Endometrium (tissue), 2 donors: ENCODE measurements around the gene PRDM5.

Source experiments
- FAIRE-seq: peaks from 2 replicates; lab custom pipeline; 2012; peaks lifted over from hg19 to GRCh38; lab: Jason Lieb, UNC
- donor health status: control.
- donor health status: control.

PRDM5 gene

DNA sequence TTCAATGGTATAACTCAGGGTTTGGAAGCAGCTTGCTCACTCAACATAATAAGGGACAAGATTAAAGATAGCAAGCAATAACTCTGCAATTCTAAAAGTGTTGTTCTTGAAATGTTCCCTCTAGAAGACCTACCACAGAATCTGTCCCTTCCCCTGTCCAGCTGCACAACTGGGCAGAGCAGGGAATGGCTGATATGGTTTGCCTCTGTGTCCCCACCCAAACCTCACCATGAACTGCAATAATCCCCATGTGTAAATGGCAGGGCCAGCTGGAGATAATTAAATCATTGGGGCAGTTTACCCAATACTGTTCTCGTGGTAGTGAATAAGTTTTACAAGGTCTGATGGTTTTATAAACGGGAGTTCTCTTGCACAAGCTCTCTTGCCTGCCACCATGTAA lies 19.1 kb downstream of the PRDM5 start:
- FAIRE-seq = no peak

DNA sequence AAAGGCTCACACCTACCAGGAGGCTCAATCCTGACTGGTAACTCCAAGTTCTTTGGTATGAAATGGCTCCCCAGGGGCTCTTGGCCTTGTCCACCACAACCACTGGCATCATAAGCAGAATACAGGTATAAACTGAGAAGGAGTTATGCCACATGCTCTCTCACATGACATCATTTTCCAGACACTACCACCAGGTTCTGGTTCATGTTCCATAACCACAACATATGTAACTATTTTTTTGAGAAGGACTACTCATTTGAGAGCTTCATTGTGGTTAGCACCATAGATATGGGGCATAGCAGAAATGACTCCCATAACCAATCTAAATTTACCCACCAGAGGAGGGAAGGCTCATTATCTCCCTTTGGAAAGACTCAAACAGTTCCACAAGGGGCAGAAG lies 19.6 kb downstream of the PRDM5 start:
- FAIRE-seq = no peak

DNA sequence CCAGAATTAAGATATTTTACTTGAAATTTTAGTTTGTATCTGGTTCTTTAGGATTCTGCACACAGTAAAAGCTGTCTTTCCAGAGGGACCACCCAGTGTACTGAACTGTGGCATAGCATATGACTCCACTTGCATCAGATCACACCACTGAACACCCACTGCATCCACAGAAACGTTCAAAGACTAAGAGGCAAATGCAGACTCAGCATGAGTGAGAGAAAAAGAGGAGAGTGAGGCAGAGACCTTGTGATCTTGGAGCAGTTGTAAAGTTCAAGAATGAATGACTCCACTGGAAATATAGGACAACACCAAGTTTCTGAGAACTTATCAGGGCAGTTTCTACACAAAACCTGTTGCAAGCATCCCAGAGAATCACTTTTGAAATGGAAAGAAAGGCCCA lies 20.8 kb downstream of the PRDM5 start:
- FAIRE-seq = no peak

DNA sequence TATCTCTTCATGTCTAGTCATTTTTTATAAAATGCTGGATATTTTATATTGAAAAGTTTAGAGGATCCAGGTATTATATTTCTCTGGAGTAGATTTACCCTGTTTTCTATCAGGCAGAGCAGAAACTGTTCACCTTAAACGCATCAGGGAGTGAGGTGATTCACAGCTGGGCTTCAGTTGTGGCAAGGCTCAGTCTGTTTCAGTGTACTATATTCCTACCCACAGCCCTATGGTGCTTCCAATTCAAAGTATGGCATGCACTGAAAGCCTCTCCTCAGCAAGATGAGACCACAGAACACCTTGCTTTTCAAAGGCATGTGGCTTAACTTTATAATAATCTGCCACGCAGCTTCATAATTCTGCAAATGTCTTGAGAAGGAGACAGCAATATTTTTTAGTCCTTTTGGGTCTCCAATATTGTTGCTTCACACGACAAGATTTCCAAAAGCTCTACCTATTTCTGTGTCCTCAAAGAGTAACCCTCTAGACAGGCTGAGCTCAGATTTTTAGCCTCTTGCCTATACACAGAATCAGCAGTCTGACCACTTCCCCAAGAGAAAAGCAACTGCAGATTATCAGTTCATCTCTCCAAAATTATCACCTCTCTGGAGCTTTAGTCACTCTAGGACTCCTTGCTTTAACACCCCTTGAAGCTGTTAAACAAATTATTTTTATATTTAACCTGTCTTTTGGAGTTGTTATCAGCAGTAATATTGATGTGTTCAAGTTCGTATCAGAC lies 24.4 kb downstream of the PRDM5 start:
- FAIRE-seq = no peak

DNA sequence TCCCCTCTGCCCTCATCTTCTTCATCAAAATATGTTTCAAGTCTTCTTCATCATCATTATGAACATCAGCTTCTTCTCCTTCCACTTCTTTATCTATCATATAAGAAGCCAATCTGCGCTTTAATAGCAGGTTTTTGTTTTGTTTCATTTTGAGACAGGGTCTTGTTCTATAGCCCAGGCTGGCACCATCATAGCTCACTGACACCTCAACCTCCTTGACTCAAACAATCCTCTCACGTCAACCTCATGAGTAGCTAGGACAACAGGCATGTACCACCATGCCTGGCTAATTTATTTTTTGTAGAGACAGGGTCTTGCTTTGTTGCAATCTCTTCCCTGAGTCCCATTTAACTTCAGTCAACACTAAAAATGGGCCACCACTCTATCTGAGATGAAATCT lies 27.0 kb downstream of the PRDM5 start:
- FAIRE-seq = no peak

DNA sequence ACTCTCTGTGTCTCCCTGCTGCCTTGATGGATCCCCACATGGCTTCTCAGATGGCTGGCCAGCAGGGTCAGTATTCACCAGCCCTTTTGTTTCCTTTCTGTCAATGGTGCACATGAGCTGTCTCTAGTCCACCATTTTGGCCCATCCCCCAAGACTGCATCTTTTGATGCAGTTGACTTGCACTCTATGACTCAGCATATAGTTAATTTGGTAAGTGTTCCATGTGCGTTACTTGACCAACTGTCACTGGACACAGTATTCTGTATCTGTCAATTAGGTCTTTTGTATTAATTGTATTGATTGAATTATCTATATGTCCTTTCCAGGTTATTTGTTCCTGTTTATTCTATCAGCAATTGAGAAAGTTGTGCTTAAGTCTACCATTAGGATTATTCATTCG lies 29.2 kb downstream of the PRDM5 start:
- FAIRE-seq = no peak

DNA sequence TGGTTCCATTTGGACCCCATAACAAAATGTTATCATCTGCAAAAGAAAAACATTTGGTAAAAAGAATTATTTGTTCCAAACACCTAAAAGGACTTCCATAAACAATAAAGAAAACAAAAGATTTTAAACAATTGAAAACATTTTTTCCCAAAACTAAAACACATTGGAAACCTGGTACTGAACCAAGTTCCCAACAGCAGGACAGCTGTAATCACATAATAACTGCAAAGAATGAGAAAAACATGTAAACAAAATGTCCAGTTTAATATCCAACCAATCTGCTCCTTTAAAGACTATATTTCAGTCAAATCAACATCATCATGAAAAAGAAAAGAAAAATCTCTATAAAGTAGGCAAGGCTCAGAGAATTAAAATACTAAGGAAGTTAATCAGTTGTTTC lies 36.3 kb downstream of the PRDM5 start:
- FAIRE-seq = peak; percentile 99

DNA sequence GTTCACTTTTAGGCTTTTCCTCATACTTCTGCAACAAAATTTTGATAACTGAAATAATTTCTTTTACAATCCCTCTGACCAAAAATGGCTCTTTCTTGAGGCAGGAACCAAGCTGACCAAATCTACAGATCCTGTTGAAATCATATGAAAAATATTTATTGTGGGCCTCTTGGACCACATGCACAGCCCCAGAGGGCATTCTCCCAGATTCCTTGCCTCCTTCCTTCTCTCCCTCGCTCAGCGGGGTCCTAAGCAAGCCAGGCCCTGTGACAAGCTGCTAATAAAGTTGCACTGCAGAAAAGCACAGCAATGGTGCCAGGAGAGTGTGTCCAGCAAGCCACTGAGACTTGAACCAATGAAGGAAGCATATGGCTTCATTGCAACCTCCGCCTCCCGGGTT lies 40.7 kb downstream of the PRDM5 start:
- no peak for FAIRE-seq

DNA sequence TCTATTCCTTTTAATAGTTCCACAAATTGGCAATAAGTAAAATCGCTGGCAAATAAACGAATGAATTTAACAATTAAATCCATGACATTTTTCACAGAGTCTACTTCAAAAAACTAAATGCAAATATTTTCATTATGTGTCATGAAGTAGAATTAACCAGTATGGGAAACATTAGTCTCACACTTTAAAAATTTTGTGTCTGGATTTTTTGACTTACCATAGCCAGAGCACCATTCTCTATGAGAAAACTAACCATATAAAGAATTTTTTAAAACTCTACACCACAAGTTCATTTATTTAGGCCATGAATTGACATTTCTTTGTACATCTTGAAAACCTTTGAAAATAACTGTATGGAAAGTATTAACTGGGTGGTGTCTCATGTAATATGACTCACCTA lies 41.2 kb downstream of the PRDM5 start:
- FAIRE-seq = no peak

DNA sequence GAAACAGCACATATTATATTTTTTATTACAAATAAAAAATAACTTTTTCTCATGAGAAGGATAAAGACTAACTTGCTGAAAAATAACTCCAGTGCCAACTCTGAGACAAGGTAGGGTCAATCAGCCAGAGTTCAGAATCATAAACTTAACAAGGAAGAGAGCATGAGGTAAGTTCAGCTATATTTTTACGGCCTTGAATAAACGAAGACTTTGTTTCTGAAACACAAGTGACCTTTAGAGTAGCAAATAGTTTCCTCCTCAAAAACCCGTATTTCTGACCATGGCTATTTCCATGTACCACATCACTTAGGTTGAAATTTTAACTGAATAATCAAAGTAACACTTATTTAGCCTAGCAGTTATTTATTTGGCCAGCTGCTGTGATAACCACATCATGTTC lies 45.5 kb downstream of the PRDM5 start:
- peak; percentile 86 for FAIRE-seq

DNA sequence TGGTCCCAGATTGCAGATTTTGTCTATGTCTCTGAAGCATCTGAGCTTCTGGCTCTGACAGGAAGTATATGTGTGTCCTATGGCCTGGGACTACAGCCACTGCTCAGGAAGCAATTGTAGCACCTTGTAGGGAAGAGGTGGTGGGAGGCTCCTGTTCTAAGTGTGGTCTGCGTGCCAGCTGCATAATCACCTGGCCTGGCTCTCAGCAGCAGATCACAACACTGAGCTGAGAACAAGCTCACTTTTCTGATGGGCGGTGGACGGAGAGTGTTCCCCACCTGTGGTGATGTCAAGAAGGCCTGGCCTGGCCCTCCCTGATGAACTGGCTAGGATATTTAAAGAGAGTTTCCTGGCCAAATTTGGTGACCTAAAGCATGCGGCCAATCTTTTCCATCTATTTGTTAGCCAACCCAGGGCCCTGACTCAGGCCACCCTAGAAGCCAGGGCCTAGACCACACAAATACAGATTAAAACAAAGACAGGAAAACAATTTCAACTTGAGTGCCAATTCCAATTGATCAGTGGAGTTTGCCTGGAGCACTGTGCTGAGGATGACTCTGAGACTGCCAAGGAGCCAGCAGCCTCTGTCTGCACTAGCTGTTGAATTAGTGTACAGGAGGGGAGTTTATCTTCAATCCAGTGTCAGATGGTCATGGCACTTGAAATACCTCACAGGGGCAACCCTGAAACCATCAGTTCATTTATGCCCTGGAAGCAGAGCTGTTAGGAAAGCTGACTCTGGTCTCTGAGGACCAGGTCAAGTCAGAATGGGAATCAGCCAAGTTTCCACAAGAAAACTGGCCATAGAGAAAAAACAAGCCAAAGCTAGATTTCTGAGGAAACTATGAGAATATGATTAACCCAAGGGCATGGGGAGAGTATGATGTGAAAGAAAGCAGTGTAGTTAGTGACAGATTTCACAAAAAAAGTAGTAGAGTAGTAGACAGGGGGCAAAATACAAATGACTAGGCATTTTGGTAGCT lies 47.4 kb downstream of the PRDM5 start:
- no peak for FAIRE-seq

DNA sequence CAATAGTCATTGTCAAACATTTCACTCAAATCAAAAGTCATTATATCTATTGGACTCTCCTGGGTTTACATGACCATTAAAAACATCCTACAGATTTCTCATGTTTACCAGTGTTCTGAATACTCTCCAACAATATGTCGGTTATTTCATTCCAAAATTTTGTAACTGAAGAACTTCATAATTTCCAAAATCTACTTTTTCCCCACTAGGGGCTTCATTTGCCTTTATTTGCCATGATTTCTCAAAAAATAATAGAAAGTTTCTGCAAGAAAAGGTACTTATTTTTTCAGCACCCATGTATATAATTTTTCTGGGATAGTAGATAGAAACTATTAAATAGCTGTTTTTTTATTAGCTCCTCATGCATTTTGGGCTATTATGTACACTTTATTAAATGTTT lies 49.0 kb downstream of the PRDM5 start:
- FAIRE-seq = no peak

DNA sequence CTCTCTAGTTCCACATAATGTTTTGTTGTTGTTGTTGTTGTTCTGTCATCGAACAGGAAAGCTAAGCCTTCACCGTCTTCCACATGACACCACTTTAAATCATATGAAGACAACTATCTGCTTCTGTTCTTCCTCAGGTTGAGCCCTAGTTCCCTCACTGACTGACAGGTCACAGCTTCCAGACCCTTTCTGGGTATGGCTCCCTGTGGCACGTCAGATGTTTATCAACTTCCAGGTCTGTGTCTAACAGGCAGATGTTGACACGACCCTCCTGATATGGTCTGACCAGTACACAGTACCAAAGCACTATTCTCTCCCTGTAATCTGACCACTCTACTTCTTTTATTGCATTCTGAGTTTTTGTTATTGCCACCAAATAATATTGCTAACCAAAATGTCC lies 51.4 kb downstream of the PRDM5 start:
- FAIRE-seq = no peak

DNA sequence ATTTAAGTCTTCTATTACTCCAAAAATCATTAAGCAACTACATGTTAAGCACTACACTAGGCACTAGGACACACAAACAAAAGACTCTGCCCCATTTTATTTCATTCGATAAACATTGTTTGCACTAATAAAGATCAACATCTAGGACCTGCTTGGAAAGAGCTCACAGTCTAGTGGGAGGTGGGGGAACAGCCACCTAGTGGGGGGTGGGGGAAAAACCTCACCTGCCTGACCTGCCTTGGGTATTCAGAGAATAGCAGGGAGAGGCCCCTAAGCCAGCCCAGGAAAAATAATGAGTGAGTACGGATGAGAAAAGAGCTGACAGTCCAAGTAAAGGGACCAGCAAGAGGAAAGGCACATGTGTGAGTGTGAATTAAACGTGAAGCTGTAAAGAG lies 52.2 kb downstream of the PRDM5 start:
- no peak for FAIRE-seq

DNA sequence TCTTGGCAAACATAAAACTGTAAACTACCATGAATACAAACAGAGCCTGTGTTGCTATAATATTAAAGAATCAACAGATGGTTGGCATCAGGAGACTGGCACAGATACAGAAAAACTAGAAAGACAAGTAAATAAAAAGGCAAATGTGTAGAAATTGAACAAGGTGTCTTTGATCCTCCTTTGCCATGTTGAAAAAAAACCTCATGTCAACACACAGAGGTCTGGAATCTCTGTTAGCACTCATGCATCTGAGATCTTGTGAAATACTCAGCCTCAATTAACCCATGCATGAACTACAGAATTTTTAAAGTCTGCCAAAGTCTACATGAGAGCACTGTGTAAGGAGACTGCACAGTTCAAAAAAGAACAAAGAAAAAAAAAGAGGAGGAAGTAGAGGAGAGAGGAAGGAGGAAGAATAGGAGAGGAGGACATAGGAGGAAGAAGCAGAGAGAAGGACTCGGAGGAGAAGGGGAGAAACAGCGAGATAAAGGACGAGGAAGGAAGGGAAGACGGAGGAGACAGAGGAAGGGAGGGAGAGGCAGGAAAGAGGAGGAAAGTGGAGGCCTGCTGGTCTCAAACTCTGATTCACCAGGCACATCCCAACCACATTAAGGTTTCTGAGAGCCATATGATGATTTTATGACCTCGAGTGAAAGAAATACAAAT lies 52.8 kb downstream of the PRDM5 start:
- no peak for FAIRE-seq

DNA sequence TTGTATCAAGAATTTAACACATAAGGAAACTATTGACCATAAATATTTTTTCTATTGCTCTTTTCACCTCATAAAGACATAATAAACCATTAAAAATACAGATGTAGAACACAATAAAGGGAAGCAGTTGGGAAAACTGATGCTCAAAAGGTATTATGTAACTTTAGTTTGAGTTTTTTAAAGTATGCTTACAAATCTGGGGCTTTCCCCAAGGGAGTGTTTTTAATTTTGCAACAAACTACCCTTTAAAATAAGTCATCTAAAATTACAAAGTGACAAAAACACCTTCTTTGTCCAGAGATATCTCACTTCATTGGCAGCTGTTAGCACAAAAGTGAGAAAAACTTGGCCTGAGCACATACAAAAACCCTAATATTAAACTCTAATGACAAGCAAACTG lies 55.0 kb downstream of the PRDM5 start:
- peak; percentile 73 for FAIRE-seq

DNA sequence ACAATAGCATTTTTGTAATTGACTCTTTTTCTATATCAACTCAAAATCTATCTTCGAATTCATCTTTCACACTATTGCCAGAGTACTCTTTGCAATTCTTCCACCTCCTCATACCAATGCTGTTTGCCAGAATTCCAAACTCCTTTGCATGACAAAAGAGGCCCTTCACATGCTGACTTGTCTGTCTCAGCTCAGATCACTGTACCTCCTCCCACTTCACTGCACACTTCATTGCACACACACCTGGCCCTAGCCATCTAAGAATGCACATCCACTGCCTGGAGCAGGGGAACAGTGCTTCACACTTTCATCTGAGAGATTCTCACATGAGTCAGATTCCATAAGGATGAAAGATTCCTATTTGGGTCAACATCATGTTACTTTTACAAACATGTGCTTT lies 56.5 kb downstream of the PRDM5 start:
- no peak for FAIRE-seq

DNA sequence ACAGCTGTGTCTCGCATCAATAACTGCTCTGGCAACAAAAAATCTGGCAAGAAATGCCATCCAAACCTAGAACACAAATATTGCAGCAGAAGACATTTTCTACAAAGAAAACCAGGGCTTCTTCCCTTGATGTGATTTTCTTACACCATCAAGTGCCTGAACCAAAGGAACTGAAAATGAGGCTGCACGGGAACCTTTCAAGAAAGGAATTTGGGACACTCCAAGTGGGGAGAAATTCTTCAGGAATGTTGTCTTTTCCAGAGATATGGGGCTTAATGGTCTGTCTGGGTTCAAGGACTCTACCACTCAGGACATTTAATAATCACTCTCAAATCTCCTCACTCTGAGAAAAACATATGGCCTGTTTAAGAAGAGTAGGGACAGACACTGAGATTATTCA lies 57.6 kb downstream of the PRDM5 start:
- FAIRE-seq = no peak

DNA sequence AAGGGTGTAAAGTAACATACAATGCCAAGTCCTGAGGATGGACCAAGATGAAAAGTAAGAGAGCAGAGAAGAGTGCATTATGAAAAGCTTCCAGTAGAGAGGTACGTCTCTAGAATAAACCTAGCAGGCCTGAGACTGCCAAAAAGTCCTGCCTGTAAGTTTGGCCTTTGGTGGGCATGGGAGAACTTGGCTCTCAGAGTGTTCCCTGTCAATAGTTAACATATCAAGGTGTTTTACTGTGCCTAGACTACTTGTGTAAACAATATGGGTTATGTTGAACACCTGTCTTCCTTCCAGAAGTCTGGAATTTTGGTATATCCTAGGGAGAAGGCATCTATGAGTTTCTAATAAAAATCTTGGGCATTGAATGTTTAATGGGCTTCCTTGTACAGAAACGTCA lies 60.1 kb downstream of the PRDM5 start:
- FAIRE-seq = no peak

DNA sequence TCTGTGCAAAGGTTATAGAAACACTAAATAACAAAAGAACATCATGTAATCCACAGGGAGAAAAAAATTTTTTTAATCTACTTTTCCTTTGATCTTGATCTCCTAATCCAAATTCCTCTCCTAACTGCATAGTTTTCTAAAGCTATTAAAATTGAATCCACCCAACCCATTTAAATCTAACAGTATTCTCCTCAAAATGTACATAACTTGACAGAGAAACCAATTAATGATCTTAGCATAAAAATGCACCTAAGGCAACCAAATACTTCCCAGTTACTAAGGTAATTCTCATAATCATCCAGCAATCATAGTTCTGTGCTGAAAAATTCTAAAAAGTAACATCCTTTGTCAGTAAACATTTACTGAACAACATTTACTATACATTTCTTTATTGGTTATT lies 60.7 kb downstream of the PRDM5 start:
- no peak for FAIRE-seq

DNA sequence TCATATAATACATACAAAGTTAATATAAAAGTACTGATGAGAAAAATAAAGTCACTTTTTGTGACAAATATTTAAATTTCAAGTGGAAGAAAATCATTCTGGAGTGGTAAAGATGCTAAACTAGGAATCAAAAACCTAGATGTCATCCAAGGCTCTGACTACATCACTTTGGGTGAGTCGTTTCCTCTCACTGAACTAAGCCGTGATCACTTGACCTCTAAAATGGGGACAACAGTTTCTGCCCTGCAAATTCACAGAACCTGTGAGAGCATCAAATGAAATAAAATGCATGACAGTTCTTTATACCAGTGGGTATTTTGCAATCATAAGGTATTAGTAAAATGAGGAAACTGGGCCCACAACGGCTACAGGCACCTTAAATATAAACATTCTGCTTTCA lies 63.8 kb downstream of the PRDM5 start:
- no peak for FAIRE-seq

DNA sequence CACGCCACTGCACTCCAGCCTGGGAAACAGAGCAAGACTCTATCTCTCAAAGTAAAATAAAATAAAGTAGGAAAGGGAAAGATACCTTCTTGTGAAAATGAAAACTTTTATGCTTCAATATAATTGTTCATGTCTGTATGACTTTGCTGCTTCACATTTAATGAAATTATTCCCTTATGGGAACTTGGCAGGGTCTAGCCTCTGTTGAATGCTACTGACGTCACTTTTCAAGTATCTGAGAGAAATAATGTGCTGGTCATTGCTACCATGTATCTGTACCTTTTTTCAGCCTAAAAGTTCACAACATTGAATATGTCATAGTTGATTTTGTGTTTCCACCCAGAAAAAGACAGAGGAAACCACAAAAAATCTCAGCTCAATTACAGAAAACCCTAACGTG lies 65.2 kb downstream of the PRDM5 start:
- FAIRE-seq = no peak

DNA sequence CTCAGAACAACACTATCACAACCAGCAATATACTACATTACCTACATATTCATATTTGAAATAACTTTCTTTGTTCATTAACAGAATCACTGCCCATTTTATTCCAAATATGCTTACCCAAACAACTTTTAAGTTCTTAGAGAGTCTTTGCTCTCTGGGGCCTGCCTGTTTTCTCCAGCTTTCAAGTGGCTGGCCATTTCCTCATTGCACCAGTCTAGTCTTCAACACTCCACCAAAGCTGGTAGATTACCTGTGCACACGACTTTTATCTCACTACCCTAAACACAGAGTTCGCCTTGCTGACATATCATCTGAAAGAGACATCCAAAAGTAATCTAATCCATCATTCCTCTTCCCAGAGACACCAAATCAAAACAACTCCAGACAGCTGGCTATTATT lies 66.2 kb downstream of the PRDM5 start:
- no peak for FAIRE-seq
